Mononuclear cell (primary cell): Measurements from ENCODE around the gene NKAIN1. TPM values are rescaled to one million over a fixed set of nuclear protein-coding genes. Genes with fewer than 3 reads are reported as not detected.
"Not testable (repeated sequence)": the region's sequence is repeated elsewhere in the genome, so short reads cannot be mapped to it uniquely, and the experiment has no call there.

Source experiments
- H3K27me3 ChIP-seq: 2 replicates; pipeline ENCODE4 v1.6.0; 2011; ENCODE audit warnings: low read length, control low read depth; ENCODE audit not compliant: insufficient read depth
- H3K4me1 ChIP-seq: 2 replicates; pipeline ENCODE4 v1.5.1; 2011; ENCODE audit warnings: mild to moderate bottlenecking, low read length, control low read depth; ENCODE audit not compliant: insufficient read depth
- H3K4me3 ChIP-seq: 2 replicates; pipeline ENCODE4 v1.5.1; 2011; ENCODE audit warnings: mild to moderate bottlenecking, low read length, moderate library complexity
- H3K9me3 ChIP-seq: 2 replicates; pipeline ENCODE4 v1.5.1; 2011; ENCODE audit warnings: low read depth, mild to moderate bottlenecking, control low read depth, low read length
- total RNA-seq: library from RNA; depleted of rRNA; stranded (reverse); fragments of >200 nt; gene quantifications from one replicate; pipeline ENCODE4 v1.2.3, GENCODE V29; 2012

The NKAIN1 gene
- total RNA-seq, 1 donor = under 0.01 TPM

DNA sequence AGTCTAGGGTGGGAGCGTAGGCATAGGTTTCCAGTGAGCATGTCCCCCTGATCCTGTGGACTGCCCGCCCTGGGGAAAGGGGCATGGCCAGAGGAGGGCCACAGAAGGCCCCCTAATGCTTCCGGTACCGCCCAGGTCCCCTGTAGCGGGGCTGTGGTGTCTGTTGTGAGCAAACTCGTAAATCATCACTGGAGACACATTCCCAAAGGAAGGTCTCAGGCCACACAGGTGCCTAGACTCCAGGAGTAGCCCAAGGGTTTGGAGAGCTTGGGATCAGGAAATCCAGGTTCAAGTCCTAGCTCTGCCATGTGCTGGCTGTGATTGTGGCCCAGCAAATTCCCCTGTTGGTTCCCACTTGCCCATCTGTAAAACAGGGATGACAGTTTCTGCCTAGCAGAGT is 20.2 kb downstream of the NKAIN1 start:
- no peaks in the 10 kb centered on the region for H3K9me3 ChIP-seq
- H3K4me3 ChIP-seq = no peak overlapping the region
- no peaks in the 10 kb centered on the region for H3K27me3 ChIP-seq
- H3K4me1 ChIP-seq = no peaks in the 10 kb centered on the region

DNA sequence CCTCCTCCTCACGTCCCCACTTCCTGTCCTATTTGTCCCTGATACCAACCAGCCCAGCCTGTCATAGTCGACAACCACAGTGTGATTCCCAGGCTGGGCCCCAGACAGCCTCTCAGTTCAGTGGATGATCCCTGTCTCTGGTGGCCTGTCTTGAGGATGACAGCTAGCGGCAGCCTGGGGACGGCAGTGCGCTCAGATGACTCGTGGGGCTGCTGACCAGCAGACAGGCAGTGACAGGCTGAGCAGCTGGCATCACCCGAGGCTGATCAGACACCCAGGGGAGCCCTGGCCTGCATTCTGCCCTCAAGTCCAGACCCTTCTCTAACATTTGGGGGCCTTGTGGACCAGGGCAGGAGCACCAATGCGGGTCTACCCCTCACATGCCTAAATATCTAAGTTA is 21.0 kb downstream of the NKAIN1 start:
- H3K4me3 ChIP-seq = no peak overlapping the region
- no peaks in the 10 kb centered on the region for H3K4me1 ChIP-seq
- no peaks in the 10 kb centered on the region for H3K27me3 ChIP-seq
- no peaks in the 10 kb centered on the region for H3K9me3 ChIP-seq

DNA sequence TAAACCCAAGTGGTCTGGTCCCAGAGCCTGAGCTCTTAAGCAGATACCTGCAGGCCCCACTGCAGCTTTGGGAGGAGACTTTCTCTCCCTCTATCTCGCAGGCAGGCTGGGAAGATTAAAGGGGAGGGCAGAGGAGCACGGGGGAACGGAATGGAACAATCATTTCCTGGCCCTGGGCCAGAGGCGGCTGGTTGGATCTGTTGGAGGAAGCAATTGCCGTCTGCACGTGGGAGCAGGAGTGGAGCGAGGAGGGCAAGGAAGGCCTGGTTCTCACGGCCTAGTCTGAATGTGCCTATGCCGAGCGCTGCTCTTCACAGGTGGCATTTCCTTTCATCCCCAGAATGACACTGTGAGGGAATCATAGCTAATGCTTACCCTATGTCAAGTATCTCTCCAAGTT is 23.7 kb downstream of the NKAIN1 start:
- peaks cover 2% of the 10 kb centered on the region for H3K27me3 ChIP-seq
- H3K9me3 ChIP-seq = no peaks in the 10 kb centered on the region
- H3K4me3 ChIP-seq = no peak overlapping the region
- no peaks in the 10 kb centered on the region for H3K4me1 ChIP-seq

DNA sequence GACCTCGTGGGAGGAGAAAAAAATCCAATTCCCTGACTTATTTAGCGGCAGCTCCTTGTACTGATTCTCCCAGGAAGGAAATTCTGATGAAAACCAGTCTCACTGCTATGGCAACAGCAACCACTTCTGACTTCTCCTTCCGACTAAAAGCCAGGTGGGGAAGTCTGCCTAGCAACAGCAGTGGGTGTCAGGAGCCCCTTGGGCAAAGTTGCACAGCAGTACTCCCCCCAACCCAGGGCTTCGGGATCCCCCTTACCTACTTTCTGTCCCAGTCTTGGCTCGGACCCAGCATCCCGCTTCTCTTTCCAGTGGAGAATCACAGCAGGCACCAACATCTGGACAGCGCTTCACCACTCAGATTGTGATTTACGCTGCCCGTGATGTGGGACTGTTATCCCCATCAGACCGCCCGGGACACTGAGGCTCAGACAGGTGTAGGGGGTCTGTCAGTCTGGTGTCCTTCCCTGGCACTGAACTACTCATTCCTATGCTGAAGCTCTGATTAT is 24.6 kb downstream of the NKAIN1 start:
- Histone ChIP-seq H3K4me1 (no peaks in the 10 kb centered on the region), H3K27me3 (peaks cover 2% of the 10 kb centered on the region), H3K4me3 (no peak overlapping the region), H3K9me3 (no peaks in the 10 kb centered on the region)

DNA sequence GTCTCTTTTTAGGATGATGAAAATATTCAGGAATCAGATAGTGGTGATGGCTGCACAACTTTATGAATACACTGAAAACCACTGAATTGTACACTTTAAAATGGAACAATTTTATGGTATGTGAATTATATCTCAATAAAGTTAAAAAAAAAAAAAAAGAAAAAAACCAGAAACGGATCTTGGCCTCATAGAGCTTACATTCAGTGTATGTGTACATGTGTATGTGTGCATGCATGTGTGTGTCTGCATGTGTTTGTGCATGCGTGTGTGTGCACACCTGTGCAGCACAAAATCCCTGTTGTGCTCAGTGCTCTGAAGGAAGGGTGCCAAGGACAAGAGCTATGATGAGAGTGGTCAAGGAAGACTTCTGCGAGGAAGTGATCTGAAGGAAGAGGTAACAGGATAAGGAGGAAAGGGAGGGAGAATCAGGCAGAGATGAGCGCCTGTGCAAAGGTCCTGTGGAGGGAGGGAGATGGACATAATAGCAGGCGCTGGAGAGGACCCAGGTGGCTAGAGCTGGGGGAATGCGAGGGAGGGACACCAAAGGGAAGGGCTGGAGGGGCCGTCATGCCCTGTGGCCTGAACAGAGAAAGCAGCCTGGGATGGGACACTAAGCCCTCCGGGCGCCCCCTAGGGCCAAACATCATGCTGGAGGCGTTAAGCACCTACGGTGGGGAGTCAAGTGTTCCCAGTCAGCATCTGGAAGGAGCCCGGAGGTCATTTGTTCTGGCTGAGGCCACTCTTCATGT is 25.2 kb downstream of the NKAIN1 start:
- Histone ChIP-seq H3K27me3 (peaks cover 2% of the 10 kb centered on the region), H3K9me3 (no peaks in the 10 kb centered on the region), H3K4me3 (no peak overlapping the region), H3K4me1 (no peaks in the 10 kb centered on the region)

DNA sequence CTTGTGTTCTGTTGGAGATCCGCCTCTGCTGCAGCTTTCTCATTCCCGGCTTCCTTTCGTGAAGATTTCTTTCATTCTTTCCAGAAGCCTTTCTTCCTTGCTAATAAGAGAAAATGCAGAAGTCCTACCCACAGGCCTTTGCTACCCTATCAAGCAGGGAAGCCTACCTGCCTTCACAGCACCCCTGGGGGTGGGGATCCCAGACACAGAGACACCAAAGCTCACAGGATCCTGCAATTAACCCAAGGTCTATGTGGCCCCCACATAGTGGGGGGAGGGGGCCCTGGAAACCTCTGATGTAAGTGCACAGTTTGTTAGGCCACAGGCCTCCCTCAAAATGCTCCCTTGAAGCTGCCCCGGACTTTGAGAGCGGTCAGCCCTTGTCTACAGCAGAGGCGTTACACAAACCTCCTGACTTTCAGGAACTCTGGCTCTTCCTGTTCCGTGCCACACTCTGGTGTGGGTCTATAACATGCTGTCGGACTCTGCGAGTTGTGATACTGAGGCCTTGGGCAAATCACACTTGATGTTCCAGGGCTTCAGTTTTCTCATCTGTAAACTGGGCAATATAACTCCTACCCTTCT is 31.2 kb downstream of the NKAIN1 start:
- H3K4me3 ChIP-seq = no peak overlapping the region
- no peaks in the 10 kb centered on the region for H3K4me1 ChIP-seq
- peaks cover 2% of the 10 kb centered on the region for H3K27me3 ChIP-seq
- H3K9me3 ChIP-seq = no peaks in the 10 kb centered on the region

DNA sequence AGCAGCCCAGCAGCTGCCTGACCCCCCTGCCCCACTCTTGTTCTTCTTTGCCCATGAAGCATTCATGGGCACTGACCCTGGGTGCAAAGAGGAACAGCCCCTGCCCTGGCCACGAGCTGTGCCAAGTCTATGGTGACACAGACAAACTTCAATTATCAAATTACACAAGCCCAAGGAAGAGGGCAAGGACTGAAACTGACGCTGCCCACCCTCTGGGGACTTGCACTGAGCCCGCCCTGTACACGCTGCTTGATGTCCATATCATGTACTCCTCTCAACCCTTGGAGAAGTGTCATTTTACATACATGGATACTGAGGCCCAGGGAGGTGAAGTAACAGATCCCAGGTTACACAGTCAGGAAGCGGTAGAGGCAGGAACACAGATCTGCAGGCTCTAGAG is 32.1 kb downstream of the NKAIN1 start:
- Histone ChIP-seq H3K4me1 (no peaks in the 10 kb centered on the region), H3K9me3 (no peaks in the 10 kb centered on the region), H3K27me3 (no peaks in the 10 kb centered on the region), H3K4me3 (no peak overlapping the region)

DNA sequence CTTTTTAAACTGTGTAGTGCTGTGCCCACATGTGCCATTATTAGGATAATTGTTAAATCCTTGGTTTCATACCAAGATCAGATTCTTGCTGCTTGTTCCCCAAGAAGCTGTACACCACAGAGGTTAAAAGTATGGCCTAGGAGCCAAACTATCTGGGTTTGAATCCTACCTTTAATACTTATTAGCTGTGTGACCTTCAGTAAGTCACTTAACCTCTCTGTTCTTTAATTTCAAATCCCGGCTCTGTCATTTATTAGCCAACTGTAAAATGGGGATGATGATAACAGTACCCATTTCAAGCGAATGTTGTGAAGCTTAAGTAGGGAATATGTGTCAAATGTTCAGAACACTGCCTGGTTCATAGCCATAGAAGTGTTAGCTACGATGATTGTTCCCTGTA is 32.6 kb downstream of the NKAIN1 start:
- Histone ChIP-seq H3K9me3 (no peaks in the 10 kb centered on the region), H3K4me3 (no peak overlapping the region), H3K4me1 (no peaks in the 10 kb centered on the region), H3K27me3 (no peaks in the 10 kb centered on the region)

DNA sequence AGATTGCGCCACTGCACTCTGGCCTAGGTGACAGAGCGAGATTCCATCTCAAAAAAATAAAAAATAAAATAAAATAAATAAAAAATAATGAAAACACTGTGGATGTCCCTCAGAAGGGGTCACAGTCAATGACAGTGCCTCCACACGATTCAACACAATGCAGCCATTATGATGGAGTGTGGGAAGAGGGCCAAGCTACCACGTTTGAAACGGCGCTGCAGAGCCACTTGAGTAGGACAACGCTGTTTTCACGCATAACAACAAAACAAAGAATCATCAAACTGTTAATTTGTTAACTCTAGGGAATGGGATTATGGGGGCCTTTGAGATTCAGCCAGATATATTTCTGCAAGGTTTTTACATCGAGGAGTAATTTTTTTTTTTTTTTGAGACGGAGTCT is 36.5 kb downstream of the NKAIN1 start:
- Histone ChIP-seq H3K4me3 (no peak overlapping the region), H3K4me1 (no peaks in the 10 kb centered on the region), H3K27me3 (no peaks in the 10 kb centered on the region), H3K9me3 (no peaks in the 10 kb centered on the region)

DNA sequence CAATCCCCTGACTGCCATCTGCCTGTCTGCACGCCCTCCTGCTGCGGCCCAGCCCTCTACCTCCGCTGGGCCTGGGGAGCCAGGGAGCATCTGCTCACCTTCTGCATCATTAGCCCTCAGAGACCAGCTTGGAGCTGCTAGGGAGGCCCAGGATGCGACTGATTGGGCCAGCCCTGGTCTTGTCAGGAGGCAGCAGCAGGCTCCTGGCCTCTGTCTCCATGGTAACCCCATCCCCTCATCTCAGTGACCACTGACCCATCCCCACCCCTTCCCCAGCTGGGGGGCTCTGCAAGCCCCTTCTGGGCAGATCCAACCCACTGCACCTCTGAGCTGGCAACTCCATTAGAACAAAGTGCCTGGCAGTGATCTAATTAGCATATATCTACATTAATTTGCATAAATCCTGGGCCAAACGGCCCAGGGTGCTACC is 37.7 kb downstream of the NKAIN1 start:
- no peaks in the 10 kb centered on the region for H3K4me1 ChIP-seq
- no peak overlapping the region for H3K4me3 ChIP-seq
- no peaks in the 10 kb centered on the region for H3K27me3 ChIP-seq
- no peaks in the 10 kb centered on the region for H3K9me3 ChIP-seq

DNA sequence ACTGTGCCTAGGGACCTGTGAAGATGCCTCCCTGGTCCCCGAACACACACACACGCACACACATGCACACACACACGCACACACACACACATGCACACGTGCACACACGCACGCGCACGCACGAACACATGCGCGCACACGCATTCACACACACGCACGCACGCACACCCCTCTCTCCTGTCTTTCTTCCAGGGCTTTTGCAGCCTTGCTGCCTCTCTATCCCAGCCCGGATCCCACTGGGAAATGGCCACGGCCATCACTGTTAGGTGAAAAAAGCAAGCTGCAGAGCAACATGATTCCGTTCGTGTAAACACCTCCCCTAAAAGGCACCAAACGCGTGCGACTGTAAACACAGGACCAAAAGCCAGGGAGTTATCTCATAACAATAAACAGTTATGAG is 39.7 kb downstream of the NKAIN1 start:
- no peaks in the 10 kb centered on the region for H3K9me3 ChIP-seq
- no peak overlapping the region for H3K4me3 ChIP-seq
- no peaks in the 10 kb centered on the region for H3K4me1 ChIP-seq
- no peaks in the 10 kb centered on the region for H3K27me3 ChIP-seq

DNA sequence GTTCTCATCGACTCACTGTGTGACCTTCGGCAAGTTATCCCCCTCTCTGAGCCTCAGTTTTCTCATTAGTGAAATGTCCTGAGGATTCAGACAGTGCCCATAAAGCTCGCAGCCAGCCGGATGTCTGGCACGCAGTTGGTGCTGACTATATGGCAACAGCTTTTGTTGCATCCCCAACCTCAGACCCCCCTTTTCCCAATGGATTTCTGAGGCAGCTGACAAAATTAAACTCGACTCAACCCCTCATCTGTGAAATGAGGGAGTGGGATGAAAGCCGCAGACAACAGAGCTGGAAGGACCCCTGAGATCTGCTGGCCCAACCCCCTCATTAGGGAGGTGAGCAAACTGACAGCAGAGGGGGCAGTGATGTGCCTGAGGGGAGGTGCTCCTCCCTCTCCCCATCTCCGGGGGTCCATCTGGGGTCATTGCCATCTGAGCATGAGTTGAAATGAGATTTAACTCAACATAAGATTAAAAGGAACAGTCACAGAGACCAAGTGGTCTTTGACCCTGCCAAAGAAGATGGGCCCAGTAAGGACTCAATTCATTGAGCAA is 40.4 kb downstream of the NKAIN1 start:
- H3K4me3 ChIP-seq = no peak overlapping the region
- H3K4me1 ChIP-seq = no peaks in the 10 kb centered on the region
- H3K27me3 ChIP-seq = no peaks in the 10 kb centered on the region
- H3K9me3 ChIP-seq = no peaks in the 10 kb centered on the region

DNA sequence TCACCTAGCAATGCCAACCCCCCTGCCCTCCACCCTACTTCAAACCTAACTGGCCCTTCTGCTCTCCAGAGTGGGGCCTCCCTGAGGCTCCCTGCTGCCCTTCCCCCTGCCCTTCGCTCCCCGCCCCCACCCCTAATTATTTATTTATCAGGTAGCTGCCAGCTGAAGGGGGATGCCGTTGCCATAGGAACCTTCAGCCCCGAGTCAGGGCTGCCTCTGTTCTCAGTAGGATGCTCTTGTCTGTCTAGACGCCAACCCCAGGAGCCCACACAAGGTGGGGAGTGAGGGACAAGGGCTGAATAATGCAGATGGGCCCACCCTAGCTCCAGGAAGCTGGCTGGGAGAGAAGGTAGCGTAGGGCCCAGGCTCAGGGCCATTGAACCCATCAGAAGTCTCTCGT is 41.1 kb downstream of the NKAIN1 start:
- H3K4me1 ChIP-seq = no peaks in the 10 kb centered on the region
- no peaks in the 10 kb centered on the region for H3K9me3 ChIP-seq
- H3K27me3 ChIP-seq = no peaks in the 10 kb centered on the region
- no peak overlapping the region for H3K4me3 ChIP-seq

DNA sequence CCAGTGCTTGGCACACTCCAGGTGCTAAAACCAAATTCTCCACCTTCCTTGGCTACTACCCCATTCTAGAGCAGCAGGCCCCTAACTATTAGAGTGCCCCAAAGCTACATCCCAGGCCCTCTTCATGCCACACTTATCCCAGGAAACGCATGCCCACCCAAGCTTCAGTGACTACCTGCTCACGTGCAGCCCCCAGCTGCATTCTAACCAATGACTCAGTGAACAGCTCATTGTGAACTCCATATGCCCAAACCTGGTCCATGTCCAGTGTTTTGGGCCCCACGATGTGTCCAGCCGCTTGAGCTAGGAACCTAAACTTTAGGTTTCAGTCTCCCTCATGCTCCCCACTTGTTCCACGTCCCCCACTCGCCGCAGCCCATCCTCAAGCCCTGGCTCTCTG is 41.5 kb downstream of the NKAIN1 start:
- no peaks in the 10 kb centered on the region for H3K9me3 ChIP-seq
- no peak overlapping the region for H3K4me3 ChIP-seq
- no peaks in the 10 kb centered on the region for H3K4me1 ChIP-seq
- no peaks in the 10 kb centered on the region for H3K27me3 ChIP-seq

DNA sequence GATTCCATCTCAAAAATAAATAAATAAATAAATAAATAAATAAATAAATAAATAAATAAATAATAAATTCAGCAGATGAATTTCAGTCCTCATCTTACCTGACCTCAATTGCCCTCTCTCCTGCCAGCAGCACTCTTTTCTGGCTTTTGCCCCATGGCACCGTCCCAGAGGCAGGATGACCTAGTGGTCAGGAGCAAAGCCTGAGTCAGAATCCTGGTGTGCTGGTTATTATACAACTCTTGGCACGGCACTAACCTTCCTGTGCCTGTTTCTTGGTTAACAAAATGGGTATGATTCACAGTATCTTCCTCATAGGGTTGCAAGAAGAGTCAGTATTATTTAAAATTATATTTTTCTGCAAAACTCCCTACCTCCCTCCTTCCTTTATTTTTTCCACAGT is 43.0 kb downstream of the NKAIN1 start:
- H3K9me3 ChIP-seq = no peaks in the 10 kb centered on the region
- H3K4me1 ChIP-seq = no peaks in the 10 kb centered on the region
- no peak overlapping the region for H3K4me3 ChIP-seq
- no peaks in the 10 kb centered on the region for H3K27me3 ChIP-seq

DNA sequence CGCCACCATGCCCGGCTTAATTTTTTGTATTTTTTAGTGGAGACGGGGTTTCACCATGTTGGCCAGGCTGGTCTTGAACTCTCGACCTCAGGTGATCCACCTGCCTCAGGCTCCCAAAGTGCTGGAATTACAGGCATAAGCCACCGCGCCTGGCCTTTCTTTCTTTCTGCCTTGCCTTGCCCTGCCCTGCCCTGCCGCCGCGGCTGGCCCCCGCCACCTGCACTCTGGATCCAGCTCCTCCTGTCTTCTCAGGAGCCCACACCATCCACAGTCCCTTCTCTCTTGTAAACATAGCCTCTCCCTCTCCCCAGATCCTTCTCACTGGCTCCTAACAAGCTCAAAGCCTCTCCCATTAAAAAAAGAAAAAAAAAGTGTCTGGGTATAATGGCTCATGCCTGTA is 44.4 kb downstream of the NKAIN1 start:
- not testable (repeated sequence) for H3K9me3 ChIP-seq, H3K27me3 ChIP-seq, H3K4me3 ChIP-seq, H3K4me1 ChIP-seq
